GM19467 (cell line): ENCODE data around the gene NRCAM.

Experiments
- ATAC-seq: cut with Tn5 transposase; IDR thresholded peaks from one replicate; pipeline ENCODE4 v1.9.1; 2021; ENCODE audit warnings: mild to moderate bottlenecking, moderate library complexity; ENCODE audit not compliant: unreplicated experiment

NRCAM gene

DNA sequence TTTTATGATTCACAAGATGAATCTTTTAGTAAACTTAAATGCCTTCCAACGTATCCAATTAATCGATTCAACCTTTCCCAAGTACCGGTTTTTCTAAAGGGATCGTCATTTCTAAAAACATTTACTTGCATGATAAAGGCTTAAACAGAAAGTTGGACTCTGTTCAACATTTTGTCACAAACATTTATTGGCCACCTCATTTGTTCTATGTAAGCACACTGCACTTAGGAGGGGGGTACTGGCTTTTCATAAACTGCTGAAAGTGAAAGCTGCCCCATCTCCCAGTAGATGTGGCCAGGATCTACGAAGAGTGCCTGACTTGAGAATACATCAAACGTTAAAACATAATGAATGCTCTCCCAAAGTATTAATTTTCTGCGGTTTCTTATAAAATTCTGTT lies 288.8 kb downstream of the NRCAM start:
- ATAC-seq = no peak

DNA sequence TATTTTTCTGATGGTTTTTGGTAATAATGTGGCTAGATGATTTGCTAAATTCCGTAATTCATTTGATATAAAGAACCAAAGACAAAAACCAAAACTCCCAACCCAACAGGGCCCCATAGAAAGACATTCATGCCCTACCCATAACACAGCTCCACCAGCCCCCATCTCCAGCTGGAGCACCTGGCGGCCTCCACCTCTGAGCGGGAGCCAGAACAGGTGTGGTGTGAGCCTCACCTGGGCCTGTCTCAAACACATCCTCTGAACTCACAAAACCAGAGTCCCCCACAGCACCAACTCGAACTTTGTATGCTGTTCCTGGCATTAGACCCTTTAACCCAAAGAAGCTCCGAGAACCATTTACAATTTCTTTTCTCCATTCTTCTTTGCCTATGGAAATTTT lies 289.5 kb downstream of the NRCAM start:
- no peak for ATAC-seq

- no peak for ATAC-seq
Observed at GRCh38 chr7:108165723-108166122, 290.5 kb downstream of the NRCAM start.

DNA sequence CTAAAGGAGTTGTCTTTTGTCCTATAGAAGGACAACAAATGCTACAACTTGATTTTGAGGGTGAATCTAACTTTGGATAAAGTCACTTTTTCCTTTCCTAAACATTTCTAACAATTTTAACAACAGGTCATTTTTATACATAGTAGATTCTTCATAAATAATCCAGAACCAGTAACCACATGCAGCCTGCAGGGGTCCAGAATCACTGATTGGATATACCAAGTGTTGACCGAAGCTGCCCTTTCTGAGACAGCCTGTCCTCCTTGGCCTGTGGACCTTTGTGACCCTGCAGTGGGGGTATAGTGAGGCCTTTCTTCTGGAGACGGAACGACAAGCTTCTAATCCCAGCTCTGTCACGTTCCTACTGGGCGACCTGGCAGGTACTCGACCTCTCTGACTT lies 291.3 kb downstream of the NRCAM start:
- ATAC-seq = no peak

DNA sequence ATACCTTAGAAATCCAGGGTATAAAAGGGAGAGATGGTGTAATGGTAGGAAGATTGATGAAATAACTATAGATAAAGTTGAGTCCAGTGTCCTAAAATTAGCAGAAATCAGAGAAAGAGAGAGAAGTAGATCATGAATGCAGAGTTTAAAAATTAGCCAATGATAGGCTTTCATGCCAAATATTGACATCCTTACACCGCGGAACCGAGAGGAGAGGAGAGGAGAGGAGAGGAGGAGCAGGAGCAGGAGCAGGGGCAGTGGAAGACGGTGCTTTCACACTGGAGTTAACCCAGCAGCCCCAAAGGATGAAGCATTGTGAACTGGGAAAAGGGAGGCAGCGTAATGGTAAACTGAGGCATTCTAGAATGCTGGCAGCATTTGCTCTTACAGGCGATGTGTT lies 291.9 kb downstream of the NRCAM start:
- no peak for ATAC-seq

GRCh38 chr7:108158776-108159175 lies 297.5 kb downstream of the NRCAM start:
- ATAC-seq = no peak

GRCh38 chr7:108157606-108158335 lies 298.5 kb downstream of the NRCAM start:
- no peak for ATAC-seq

GRCh38 chr7:108156897-108157605 lies 299.2 kb downstream of the NRCAM start:
- ATAC-seq = no peak

DNA sequence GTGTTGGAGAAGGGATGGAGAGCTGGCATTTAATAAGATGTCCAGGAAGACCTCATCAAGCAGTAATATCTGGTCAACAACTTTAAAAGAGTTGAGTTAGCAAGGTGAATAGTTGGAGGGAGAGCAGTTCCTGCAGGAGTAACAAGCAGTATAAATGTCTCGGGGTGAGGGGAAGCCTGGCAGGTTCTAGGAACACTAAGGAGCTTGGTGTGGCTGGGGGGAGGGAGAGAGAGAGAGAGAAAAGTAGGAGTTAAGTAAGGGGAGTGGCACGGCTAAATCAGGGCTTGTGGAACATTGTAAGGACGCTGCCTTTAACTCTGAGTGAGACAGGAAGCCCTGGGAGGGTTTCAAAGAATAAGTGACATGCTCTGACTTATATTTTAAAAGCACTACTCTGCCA lies 304.0 kb downstream of the NRCAM start:
- no peak for ATAC-seq

DNA sequence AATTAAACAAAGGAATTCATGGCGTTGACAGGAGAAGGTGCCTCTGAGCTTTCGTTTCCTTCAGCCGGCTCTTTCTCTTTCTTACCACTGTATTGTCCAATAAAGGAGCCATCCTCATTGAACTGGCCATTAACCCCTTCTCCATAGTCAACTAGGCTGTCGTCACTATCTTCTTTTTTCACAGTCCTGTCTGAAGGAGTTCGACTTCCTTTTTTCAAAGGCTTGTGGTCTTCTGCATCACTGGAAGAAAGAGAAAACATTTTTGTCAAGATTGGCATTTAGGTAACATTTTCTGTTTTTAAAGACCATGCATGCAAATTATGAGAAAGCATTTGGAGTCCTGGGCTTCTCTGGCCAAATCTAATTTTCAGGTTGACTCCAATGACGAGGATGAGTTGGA lies 306.3 kb downstream of the NRCAM start:
- no peak for ATAC-seq

- ATAC-seq = no peak
Observed at GRCh38 chr7:108149119-108149518, 307.1 kb downstream of the NRCAM start.

DNA sequence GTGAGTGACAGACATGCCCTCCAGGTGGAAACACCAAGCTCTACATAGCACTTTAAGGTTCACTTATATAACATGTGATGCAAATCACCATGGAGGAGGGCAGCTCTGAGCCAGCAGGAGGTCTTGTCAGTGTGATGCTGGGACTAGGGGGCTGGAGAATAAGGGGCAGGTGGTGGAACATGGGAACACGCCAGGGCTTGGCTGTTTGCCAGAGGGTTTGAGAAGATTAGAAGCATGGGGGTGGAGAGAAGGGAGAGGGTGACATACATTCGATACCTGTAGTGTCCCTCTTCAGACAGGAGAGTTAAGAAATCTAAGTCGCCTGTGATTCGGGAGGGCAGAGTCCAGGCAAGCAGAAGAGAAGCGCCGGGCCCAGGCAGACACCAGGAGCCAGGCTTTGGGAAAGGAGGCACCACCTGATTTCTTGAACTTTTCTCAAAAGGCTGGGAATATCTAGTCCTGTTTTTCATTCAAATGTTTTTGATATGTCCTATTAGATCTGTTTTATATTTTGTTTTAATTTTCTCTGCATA lies 309.1 kb downstream of the NRCAM start:
- ATAC-seq = no peak

- no peak for ATAC-seq
Observed at GRCh38 chr7:108146070-108146842, 310.0 kb downstream of the NRCAM start.

DNA sequence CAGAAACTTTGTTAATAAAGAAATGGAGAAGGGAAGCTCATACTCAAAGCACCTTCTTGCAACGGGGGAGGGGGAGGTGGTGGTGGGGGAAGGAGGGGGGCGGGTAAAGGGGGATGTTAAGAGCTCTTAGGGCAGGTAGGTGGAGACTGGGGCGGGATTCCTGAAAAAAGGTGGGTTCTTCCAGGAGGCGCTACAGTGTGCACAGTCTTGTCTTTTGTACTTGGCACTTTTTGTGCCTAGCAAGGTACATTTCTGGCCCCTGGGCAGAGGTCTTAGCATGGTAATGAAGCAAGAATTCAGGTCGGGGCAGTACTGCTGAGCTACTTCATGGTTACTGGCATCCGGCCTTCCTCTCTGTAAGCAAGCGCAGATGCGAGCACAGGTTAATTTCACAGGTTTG lies 310.8 kb downstream of the NRCAM start:
- ATAC-seq = no peak

DNA sequence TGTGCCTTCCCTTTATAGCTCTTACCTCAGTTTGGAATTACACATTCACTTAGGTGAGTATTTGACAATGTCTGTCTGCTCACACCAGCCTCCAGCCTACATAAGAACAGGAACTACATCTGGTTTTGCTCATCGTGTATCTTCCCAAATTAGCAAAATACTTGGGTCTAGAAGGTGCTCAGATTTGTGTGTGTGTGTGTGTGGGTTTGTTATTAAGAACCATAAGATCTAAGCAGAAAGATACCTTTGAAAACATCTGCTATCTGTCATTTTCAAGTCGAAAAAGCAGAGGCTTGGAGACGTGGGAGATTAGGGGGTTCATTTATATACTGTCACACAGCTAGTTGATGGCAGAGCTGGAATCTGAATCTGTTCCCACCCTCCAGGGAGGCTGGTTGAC lies 311.3 kb downstream of the NRCAM start:
- no peak for ATAC-seq

- no peak for ATAC-seq
Observed at GRCh38 chr7:108143658-108144420, 312.4 kb downstream of the NRCAM start.

DNA sequence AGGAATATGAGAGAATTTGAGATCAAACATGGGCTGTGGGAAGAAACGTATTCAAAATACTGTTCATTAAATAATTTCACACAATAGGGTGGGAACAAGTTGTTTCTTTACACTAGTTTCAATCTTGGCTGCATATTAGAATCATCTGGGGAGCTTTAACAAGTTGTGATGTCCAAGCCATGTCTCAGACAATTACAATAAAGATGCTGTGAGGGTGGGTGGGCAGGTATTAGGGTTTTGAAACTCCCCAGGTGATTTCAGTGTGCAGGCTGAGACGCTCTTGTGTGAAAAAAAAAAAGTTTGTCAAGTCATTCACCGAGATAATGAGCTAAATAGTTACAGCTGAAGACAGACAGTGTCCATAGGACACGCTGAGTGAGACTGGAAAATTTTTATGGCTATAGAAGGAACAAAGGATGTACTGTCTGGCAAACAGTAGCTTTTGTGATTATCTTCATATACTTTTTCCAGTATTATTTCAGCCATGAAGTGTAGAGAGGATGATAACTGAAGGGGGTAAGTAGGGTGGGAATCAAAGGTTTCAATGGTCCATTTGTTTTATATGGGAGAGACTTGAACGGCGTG lies 313.5 kb downstream of the NRCAM start:
- no peak for ATAC-seq

DNA sequence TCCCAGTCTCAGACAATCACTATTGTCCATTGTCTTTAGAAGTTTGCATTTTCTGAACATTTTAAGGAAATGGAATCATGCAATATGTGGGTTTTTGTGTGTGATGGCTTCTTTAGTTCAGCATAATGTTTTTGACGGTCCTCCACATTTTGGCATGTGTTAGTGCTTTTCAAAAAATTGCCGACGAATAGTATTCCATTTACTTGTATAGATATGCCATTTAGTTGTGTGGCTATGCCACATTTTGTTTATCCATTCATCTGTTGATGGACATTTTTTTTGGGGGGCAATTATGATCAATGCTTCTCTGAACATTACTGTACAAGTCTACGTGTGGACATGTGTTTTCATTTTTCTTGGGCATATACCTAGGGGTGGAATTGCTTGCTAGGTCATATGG lies 314.1 kb downstream of the NRCAM start:
- ATAC-seq = no peak

DNA sequence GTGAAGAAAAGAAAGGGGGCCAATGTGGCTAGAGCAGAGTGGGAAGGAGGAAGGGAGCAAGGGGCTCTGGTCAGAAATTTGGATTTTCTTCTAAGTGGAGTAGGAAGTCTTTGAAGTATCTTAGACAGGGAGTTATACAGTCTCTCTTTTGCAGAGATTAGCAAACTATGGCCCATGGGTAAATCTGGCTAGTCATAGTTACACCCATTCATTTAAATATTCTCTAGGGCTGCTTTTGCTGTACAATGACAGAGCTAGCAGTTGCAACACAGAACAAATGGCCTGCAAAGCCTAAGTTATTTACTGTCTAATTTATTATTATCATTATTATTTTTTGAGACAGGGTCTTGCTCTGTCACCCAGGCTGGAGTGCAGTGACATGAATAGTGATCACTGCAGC lies 315.6 kb downstream of the NRCAM start:
- no peak for ATAC-seq

- ATAC-seq = no peak
Observed at GRCh38 chr7:108138911-108139310, 317.3 kb downstream of the NRCAM start.

GRCh38 chr7:108137993-108138392 lies 318.2 kb downstream of the NRCAM start:
- ATAC-seq = no peak
